ENCODE data around the gene MED13L. TPM values are rescaled to one million over a fixed set of nuclear protein-coding genes. Genes with fewer than 3 reads are reported as not detected.

The MED13L gene
- polyA plus RNA-seq, 4 donors, result 9.8 to 74.0 (median 14.3) TPM

GRCh38 chr12:116089080-116089479, 188.4 kb downstream of the MED13L start:
- Histone ChIP-seq H3K27me3 (ENCODE audit: control insufficient read depth in 3 of 3, insufficient read depth in 3 of 3, low read length in 3 of 3) (no peaks in the 10 kb centered on the region), H3K36me3 (ENCODE audit: control insufficient read depth in 3 of 3, insufficient read depth in 2 of 3, low read depth in 1 of 3, low read length in 3 of 3) (peaks cover 0 to 2% (median 0%) of the 10 kb centered on the region in 3 donors), H3K4me3 (ENCODE audit: low read depth in 1 of 3, low read length in 3 of 3) (no peak overlapping the region), H3K9me3 (ENCODE audit: control insufficient read depth in 2 of 2, insufficient read depth in 1 of 2, low read depth in 1 of 2, low read length in 1 of 2) (no peaks in the 10 kb centered on the region), H3K27ac (ENCODE audit: low read depth in 1 of 3, low read length in 2 of 3) (no peak overlapping the region), H3K4me1 (ENCODE audit: control insufficient read depth in 3 of 3, insufficient read depth in 2 of 3, low read depth in 1 of 3, low read length in 2 of 3) (no peaks in the 10 kb centered on the region)
- FAIRE-seq (no peak), DNase-seq (no peak)
- 96 to 99% (median 99%) methylated on average over 3 of the region's 3 CpGs for WGBS, 3 donors

- Histone ChIP-seq H3K27ac (ENCODE audit: low read depth in 1 of 3, low read length in 2 of 3) (no peak overlapping the region), H3K4me1 (ENCODE audit: control insufficient read depth in 3 of 3, insufficient read depth in 2 of 3, low read depth in 1 of 3, low read length in 2 of 3) (no peaks in the 10 kb centered on the region), H3K27me3 (ENCODE audit: control insufficient read depth in 3 of 3, insufficient read depth in 3 of 3, low read length in 3 of 3) (no peaks in the 10 kb centered on the region), H3K36me3 (ENCODE audit: control insufficient read depth in 3 of 3, insufficient read depth in 2 of 3, low read depth in 1 of 3, low read length in 3 of 3) (peaks cover 0 to 2% (median 0%) of the 10 kb centered on the region in 3 donors), H3K9me3 (ENCODE audit: control insufficient read depth in 2 of 2, insufficient read depth in 1 of 2, low read depth in 1 of 2, low read length in 1 of 2) (no peaks in the 10 kb centered on the region), H3K4me3 (ENCODE audit: low read depth in 1 of 3, low read length in 3 of 3) (no peak overlapping the region)
- FAIRE-seq (no peak), DNase-seq (no peak)
- 45 to 84% (median 58%) methylated on average over 1 of the region's 1 CpG for WGBS, 3 donors
Measured at GRCh38 chr12:116087962-116088361, 189.5 kb downstream of the MED13L start.

GRCh38 chr12:116087399-116087798, 190.1 kb downstream of the MED13L start:
- Histone ChIP-seq H3K9me3 (ENCODE audit: control insufficient read depth in 2 of 2, insufficient read depth in 1 of 2, low read depth in 1 of 2, low read length in 1 of 2) (no peaks in the 10 kb centered on the region), H3K4me1 (ENCODE audit: control insufficient read depth in 3 of 3, insufficient read depth in 2 of 3, low read depth in 1 of 3, low read length in 2 of 3) (no peaks in the 10 kb centered on the region), H3K27me3 (ENCODE audit: control insufficient read depth in 3 of 3, insufficient read depth in 3 of 3, low read length in 3 of 3) (no peaks in the 10 kb centered on the region), H3K36me3 (ENCODE audit: control insufficient read depth in 3 of 3, insufficient read depth in 2 of 3, low read depth in 1 of 3, low read length in 3 of 3) (peaks cover 0 to 2% (median 0%) of the 10 kb centered on the region in 3 donors), H3K4me3 (ENCODE audit: low read depth in 1 of 3, low read length in 3 of 3) (no peak overlapping the region), H3K27ac (ENCODE audit: low read depth in 1 of 3, low read length in 2 of 3) (no peak overlapping the region)
- no peak for DNase-seq
- 73 to 85% (median 73%) methylated on average over 3 of the region's 3 CpGs for WGBS, 3 donors
- FAIRE-seq, result no peak

- no peak overlapping the region for H3K27ac ChIP-seq (ENCODE audit: low read depth in 1 of 3, low read length in 2 of 3)
- DNase-seq, result no peak
- WGBS, 3 donors, result 74 to 85% (median 81%) methylated on average over 3 of the region's 3 CpGs
- H3K27me3 ChIP-seq (ENCODE audit: control insufficient read depth in 3 of 3, insufficient read depth in 3 of 3, low read length in 3 of 3), result no peaks in the 10 kb centered on the region
- H3K4me1 ChIP-seq (ENCODE audit: control insufficient read depth in 3 of 3, insufficient read depth in 2 of 3, low read depth in 1 of 3, low read length in 2 of 3), result peaks cover 0 to under 1% (median 0%) of the 10 kb centered on the region in 3 donors
- H3K4me3 ChIP-seq (ENCODE audit: low read depth in 1 of 3, low read length in 3 of 3), result no peak overlapping the region
- peaks cover 0 to 2% (median 0%) of the 10 kb centered on the region in 3 donors for H3K36me3 ChIP-seq (ENCODE audit: control insufficient read depth in 3 of 3, insufficient read depth in 2 of 3, low read depth in 1 of 3, low read length in 3 of 3)
- H3K9me3 ChIP-seq (ENCODE audit: control insufficient read depth in 2 of 2, insufficient read depth in 1 of 2, low read depth in 1 of 2, low read length in 1 of 2), result no peaks in the 10 kb centered on the region
- FAIRE-seq, result no peak
Measured at GRCh38 chr12:116080415-116080814, 197.1 kb downstream of the MED13L start.

GRCh38 chr12:116078396-116078795, 199.1 kb downstream of the MED13L start:
- no peak overlapping the region for H3K4me3 ChIP-seq (ENCODE audit: low read depth in 1 of 3, low read length in 3 of 3)
- FAIRE-seq (no peak), DNase-seq (no peak)
- H3K4me1 ChIP-seq (ENCODE audit: control insufficient read depth in 3 of 3, insufficient read depth in 2 of 3, low read depth in 1 of 3, low read length in 2 of 3), result peaks cover 0 to 3% (median 0%) of the 10 kb centered on the region in 3 donors
- no peak overlapping the region for H3K27ac ChIP-seq (ENCODE audit: low read depth in 1 of 3, low read length in 2 of 3)
- 97 to 100% (median 98%) methylated on average over 1 of the region's 1 CpG for WGBS, 3 donors
- no peaks in the 10 kb centered on the region for H3K9me3 ChIP-seq (ENCODE audit: control insufficient read depth in 2 of 2, insufficient read depth in 1 of 2, low read depth in 1 of 2, low read length in 1 of 2)
- H3K27me3 ChIP-seq (ENCODE audit: control insufficient read depth in 3 of 3, insufficient read depth in 3 of 3, low read length in 3 of 3), result no peaks in the 10 kb centered on the region
- peaks cover 0 to 2% (median 0%) of the 10 kb centered on the region in 3 donors for H3K36me3 ChIP-seq (ENCODE audit: control insufficient read depth in 3 of 3, insufficient read depth in 2 of 3, low read depth in 1 of 3, low read length in 3 of 3)

GRCh38 chr12:116077431-116077830, 200.1 kb downstream of the MED13L start:
- Histone ChIP-seq H3K36me3 (ENCODE audit: control insufficient read depth in 3 of 3, insufficient read depth in 2 of 3, low read depth in 1 of 3, low read length in 3 of 3) (peaks cover 0 to 2% (median 0%) of the 10 kb centered on the region in 3 donors), H3K9me3 (ENCODE audit: control insufficient read depth in 2 of 2, insufficient read depth in 1 of 2, low read depth in 1 of 2, low read length in 1 of 2) (no peaks in the 10 kb centered on the region), H3K27me3 (ENCODE audit: control insufficient read depth in 3 of 3, insufficient read depth in 3 of 3, low read length in 3 of 3) (no peaks in the 10 kb centered on the region), H3K27ac (ENCODE audit: low read depth in 1 of 3, low read length in 2 of 3) (no peak overlapping the region), H3K4me3 (ENCODE audit: low read depth in 1 of 3, low read length in 3 of 3) (no peak overlapping the region), H3K4me1 (ENCODE audit: control insufficient read depth in 3 of 3, insufficient read depth in 2 of 3, low read depth in 1 of 3, low read length in 2 of 3) (peaks cover 0 to 3% (median 0%) of the 10 kb centered on the region in 3 donors)
- DNase-seq (no peak), FAIRE-seq (no peak)

GRCh38 chr12:116076399-116076798, 201.1 kb downstream of the MED13L start:
- no peak for FAIRE-seq
- no peak overlapping the region for H3K27ac ChIP-seq (ENCODE audit: low read depth in 1 of 3, low read length in 2 of 3)
- peaks cover 0 to 2% (median 0%) of the 10 kb centered on the region in 3 donors for H3K36me3 ChIP-seq (ENCODE audit: control insufficient read depth in 3 of 3, insufficient read depth in 2 of 3, low read depth in 1 of 3, low read length in 3 of 3)
- H3K9me3 ChIP-seq (ENCODE audit: control insufficient read depth in 2 of 2, insufficient read depth in 1 of 2, low read depth in 1 of 2, low read length in 1 of 2), result no peaks in the 10 kb centered on the region
- H3K4me1 ChIP-seq (ENCODE audit: control insufficient read depth in 3 of 3, insufficient read depth in 2 of 3, low read depth in 1 of 3, low read length in 2 of 3), result peaks cover 0 to 3% (median 0%) of the 10 kb centered on the region in 3 donors
- DNase-seq, result no peak
- H3K4me3 ChIP-seq (ENCODE audit: low read depth in 1 of 3, low read length in 3 of 3), result no peak overlapping the region
- WGBS, 3 donors, result 76 to 96% (median 90%) methylated on average over 1 of the region's 1 CpG
- no peaks in the 10 kb centered on the region for H3K27me3 ChIP-seq (ENCODE audit: control insufficient read depth in 3 of 3, insufficient read depth in 3 of 3, low read length in 3 of 3)

GRCh38 chr12:116074686-116075085, 202.8 kb downstream of the MED13L start:
- 97 to 100% (median 98%) methylated on average over 1 of the region's 1 CpG for WGBS, 3 donors
- H3K4me1 ChIP-seq (ENCODE audit: control insufficient read depth in 3 of 3, insufficient read depth in 2 of 3, low read depth in 1 of 3, low read length in 2 of 3), result peaks cover 0 to 3% (median 0%) of the 10 kb centered on the region in 3 donors
- H3K9me3 ChIP-seq (ENCODE audit: control insufficient read depth in 2 of 2, insufficient read depth in 1 of 2, low read depth in 1 of 2, low read length in 1 of 2), result no peaks in the 10 kb centered on the region
- H3K36me3 ChIP-seq (ENCODE audit: control insufficient read depth in 3 of 3, insufficient read depth in 2 of 3, low read depth in 1 of 3, low read length in 3 of 3), result peaks cover 0 to 2% (median 0%) of the 10 kb centered on the region in 3 donors
- H3K27ac ChIP-seq (ENCODE audit: low read depth in 1 of 3, low read length in 2 of 3), result no peak overlapping the region
- H3K4me3 ChIP-seq (ENCODE audit: low read depth in 1 of 3, low read length in 3 of 3), result no peak overlapping the region
- DNase-seq, result no peak
- FAIRE-seq, result no peak
- no peaks in the 10 kb centered on the region for H3K27me3 ChIP-seq (ENCODE audit: control insufficient read depth in 3 of 3, insufficient read depth in 3 of 3, low read length in 3 of 3)

- Histone ChIP-seq H3K36me3 (ENCODE audit: control insufficient read depth in 3 of 3, insufficient read depth in 2 of 3, low read depth in 1 of 3, low read length in 3 of 3) (peaks cover 0 to 2% (median 0%) of the 10 kb centered on the region in 3 donors), H3K27me3 (ENCODE audit: control insufficient read depth in 3 of 3, insufficient read depth in 3 of 3, low read length in 3 of 3) (no peaks in the 10 kb centered on the region), H3K9me3 (ENCODE audit: control insufficient read depth in 2 of 2, insufficient read depth in 1 of 2, low read depth in 1 of 2, low read length in 1 of 2) (no peaks in the 10 kb centered on the region), H3K27ac (ENCODE audit: low read depth in 1 of 3, low read length in 2 of 3) (no peak overlapping the region), H3K4me1 (ENCODE audit: control insufficient read depth in 3 of 3, insufficient read depth in 2 of 3, low read depth in 1 of 3, low read length in 2 of 3) (peaks cover 0 to 5% (median 0%) of the 10 kb centered on the region in 3 donors), H3K4me3 (ENCODE audit: low read depth in 1 of 3, low read length in 3 of 3) (no peak overlapping the region)
- FAIRE-seq, result no peak
- WGBS, 3 donors, result 65 to 92% (median 77%) methylated on average over 2 of the region's 2 CpGs
- DNase-seq, result no peak
Measured at GRCh38 chr12:116071555-116072230, 205.8 kb downstream of the MED13L start.

Data from small intestine (tissue), 7 donors.